HS-5 (cell line): ENCODE results near the gene FOXE3.
"Not testable (repeated sequence)": the region's sequence is repeated elsewhere in the genome, so short reads cannot be mapped to it uniquely, and the experiment has no call there.

Experiments
- DNase-seq: peaks from one replicate; pipeline ENCODE4 v3.0.0-alpha.2; 2012; ENCODE audit warnings: low read depth

Gene FOXE3

GRCh38 chr1:47449822-47450552 is 33.9 kb downstream of the FOXE3 start:
- DNase-seq: no peak

DNA sequence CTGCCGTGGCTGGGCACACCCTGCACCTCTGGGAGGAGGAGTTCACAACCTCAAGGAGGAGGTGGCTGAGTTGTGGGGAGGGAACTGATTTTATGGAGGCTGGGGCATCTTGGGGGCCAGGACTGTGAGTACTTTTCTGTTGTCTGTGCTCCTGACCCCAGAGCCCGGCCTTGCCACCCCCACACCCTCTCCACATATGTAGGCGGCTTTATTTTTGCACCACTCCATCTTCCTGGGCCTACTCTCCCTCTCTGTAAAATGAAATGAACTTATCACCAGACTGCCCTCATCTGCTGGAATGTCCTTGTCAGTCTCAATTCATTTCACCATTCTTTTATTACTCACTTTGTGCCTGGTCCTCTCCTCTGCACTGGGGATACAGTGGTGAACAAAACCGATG is 34.5 kb downstream of the FOXE3 start:
- no peak for DNase-seq

GRCh38 chr1:47452426-47452825 is 36.3 kb downstream of the FOXE3 start:
- DNase-seq: no peak

DNA sequence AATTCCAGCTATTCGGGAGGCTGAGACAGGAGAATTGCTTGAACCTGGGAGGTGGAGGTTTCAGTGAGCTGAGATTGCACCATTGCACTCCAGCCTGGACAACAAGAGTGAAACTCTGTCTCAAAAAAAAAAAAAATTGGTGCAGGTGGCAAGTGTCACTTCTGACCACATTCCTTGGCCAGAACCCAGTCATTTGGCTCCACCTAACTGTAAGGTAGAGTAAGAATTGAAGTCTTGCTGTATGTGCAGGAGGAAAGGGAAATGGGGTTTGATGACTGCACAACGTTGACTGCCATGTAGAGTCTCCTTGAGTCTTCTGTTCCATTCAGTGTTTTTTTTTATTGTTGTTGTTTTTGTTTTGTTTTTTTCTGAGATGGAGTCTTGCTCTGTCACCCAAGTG is 37.8 kb downstream of the FOXE3 start:
- DNase-seq: not testable (repeated sequence)

DNA sequence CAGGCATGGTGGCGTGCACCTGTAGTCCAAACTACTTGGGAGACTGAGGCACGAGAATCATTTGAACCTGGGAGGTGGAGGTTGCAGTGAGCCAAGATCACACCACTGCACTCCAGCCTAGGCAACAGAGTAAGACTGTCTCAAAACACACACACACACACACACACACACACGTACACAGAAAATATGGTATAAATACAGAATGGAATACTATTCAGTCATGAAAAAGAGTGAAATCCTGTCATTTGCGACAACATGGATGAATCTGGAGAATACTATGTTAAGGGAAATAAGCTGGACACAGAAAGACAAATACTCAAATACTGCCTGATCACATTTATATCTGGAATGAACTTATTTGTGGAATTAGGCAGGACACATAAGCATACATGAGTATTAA is 40.2 kb downstream of the FOXE3 start:
- DNase-seq: no peak

- not testable (repeated sequence) for DNase-seq
Measured at GRCh38 chr1:47457547-47457946, 41.5 kb downstream of the FOXE3 start.

GRCh38 chr1:47459253-47459788 is 43.2 kb downstream of the FOXE3 start:
- no peak for DNase-seq

GRCh38 chr1:47460040-47460439 is 44.0 kb downstream of the FOXE3 start:
- DNase-seq: no peak

DNA sequence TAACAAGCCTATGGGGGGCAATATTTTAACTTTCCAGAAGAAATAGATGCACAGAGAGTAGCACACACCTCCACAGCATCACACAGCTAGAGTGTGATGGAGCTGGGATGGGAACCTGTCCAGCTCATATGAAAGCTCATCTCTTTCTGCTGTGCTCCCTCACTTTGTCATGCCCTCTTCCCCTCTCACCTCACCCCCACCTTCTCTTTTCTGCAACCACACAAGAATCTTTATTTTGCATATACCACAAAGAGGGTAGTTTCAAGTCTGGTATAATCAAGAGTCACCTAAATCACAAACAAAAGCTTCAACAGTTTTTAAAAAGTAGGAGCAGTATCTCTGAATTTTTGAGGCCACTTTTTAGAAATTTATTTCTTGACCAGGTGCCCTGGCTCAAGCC is 44.4 kb downstream of the FOXE3 start:
- no peak for DNase-seq

GRCh38 chr1:47465605-47466004 is 49.5 kb downstream of the FOXE3 start:
- no peak for DNase-seq
